22Rv1 (cell line): ENCODE data around the gene CPNE4.

Experiments used
- ZFX ChIP-seq: fragments of 450-650 bp; IDR thresholded peaks from 2 replicates; pipeline ENCODE4 v1.6.1; 2017; ENCODE audit warnings: antibody characterized with exemption, borderline replicate concordance
- TF ChIP-seq, protein P1 (sequence below): fragments of 450-650 bp; IDR thresholded peaks from 2 replicates; pipeline ENCODE4 v1.5.1; 2017; ENCODE audit warnings: mild to moderate bottlenecking

DNA sequence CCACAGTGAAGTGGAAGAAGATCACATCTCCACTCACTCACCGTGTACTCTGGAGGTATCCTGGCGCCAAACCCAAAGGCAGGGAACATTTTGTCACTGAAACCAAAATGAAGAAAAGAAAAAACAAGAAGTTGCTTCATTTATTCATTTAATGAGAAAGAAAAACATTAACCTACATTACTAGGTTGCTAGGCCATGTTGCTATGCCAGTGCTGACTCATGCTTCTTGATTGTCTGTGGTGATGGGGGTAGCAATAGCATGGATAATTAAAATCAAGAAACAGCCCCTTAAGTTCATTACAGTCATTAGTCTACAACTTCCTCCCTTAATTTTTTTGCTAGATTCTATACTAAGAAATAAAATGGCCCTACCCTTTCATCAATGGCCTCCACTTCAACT, 479.4 kb downstream of the CPNE4 start:
- TF ChIP-seq, protein P1, sequence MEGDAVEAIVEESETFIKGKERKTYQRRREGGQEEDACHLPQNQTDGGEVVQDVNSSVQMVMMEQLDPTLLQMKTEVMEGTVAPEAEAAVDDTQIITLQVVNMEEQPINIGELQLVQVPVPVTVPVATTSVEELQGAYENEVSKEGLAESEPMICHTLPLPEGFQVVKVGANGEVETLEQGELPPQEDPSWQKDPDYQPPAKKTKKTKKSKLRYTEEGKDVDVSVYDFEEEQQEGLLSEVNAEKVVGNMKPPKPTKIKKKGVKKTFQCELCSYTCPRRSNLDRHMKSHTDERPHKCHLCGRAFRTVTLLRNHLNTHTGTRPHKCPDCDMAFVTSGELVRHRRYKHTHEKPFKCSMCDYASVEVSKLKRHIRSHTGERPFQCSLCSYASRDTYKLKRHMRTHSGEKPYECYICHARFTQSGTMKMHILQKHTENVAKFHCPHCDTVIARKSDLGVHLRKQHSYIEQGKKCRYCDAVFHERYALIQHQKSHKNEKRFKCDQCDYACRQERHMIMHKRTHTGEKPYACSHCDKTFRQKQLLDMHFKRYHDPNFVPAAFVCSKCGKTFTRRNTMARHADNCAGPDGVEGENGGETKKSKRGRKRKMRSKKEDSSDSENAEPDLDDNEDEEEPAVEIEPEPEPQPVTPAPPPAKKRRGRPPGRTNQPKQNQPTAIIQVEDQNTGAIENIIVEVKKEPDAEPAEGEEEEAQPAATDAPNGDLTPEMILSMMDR = no peak
- TF ChIP-seq ZFX = no peak
